GM19328 (cell line): ENCODE results near the gene MAD2L2.

Experiments used
- ATAC-seq: cut with Tn5 transposase; IDR thresholded peaks from one replicate; pipeline ENCODE4 v1.9.1; 2021; ENCODE audit warnings: mild to moderate bottlenecking, moderate library complexity; ENCODE audit not compliant: unreplicated experiment

Gene MAD2L2

DNA sequence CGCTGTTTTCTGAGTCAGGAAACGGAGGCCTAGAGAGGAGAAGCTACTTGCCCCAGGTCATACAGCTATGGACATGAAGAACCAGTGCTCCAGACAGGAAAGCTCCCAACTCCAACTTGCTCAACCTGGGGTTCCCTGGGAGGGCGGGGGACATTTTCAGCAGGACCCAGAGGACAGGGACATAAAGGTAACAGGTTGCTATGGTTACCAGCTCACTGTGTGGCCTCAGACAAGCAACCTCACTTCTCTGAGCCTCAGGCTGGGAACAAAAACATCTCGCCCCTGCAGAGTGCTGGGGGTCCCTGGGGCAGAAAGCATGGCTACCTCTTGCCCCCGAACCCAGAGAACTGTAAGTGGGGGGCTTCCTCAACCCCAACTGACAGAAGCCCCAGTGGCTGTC, 42.8 kb downstream of the MAD2L2 start:
- ATAC-seq: no peak

DNA sequence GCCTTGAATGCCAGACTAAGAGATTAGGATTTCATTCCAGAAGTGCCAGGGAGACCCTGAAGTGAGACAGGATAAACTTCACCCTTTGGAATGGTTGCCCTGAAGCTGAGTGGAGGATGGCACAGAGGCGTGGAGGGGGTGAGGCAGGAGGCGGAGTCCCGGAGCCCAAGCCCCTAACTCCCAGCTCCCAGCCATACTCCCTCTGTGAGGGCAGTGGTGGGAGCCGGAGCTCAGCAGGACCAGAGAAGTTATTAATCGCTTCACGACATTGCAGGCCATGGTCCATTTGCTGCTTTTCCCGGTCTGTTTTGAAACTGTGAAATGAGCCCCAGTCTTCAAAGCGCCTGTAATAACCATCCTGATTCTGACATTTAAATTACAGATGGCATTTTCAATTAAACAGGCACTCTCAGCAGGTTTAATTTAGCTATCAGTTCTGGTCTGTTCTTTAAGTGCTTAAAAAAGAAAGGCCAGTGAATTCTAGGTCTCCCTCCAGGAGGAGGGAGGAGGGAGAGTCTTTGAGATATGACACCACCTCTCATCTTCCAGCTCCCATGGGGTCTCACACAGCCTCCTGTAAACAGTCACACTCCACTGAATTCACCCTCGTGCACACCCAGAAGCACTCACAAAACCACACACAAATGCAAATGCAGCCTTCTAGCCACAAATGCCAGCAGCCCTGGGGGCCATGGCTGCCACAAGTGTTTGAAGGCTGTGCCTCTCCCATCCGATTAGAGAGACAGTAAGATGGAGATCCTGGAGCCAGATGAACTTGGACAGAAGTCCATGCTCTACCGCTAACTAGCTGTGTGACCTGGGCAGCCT, 46.4 kb downstream of the MAD2L2 start:
- ATAC-seq: no peak

DNA sequence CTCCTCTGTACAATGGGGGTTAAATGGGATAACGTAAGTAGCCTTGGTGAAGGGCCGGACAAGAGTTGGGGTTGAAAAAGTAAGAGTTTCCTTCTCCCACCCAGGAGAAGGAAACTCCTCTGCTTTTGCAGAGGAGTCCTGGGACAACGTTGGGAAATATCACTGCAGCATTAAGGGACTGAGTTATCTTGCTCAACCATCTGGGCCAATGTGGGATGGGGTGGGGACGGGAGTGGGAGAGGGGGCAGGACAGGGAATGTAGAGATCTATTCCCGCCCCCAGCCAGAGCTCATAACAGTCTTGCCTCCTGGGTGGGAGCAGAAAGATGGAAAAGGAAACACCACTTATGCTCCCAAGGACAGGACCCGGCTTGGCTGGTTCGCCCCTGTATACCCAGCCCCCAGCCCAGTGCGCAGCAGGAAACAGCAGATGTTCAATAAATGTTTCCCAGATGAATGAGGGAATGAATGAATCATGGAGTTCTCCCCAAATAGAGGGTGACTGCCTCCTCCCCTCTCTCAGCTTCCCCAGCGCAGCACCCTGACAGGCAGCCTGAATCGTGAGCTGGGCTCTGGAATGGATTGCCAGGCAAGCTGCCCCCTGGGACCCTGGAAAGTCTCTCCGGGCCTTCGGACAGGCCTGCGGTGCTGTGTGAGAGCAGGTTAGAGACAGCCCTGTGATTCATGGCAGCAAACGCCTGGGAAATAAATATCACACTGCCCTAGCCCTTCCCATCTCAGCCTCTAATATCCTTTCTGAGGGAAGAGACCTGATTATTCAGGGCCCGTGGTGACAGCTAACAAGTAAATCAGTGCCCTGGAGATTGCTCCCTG, 51.5 kb downstream of the MAD2L2 start:
- no peak for ATAC-seq

DNA sequence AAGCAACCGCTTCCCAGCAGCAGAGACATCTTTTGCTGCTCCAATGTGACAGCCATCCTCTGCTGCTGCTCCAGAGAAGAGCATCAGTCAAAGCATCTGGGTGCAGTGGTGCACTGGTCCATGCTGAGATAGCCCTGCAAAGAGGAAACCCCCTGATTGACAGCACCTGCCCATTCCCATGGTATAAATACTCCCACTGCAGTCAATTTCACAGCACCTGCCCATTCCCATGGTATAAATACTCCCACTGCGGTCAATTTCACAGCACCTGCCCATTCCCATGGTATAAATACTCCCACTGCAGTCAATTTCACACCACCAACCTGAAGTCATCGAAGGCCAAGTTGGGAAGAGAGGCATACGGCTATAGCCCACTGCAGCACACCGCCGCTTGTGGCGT, 52.2 kb downstream of the MAD2L2 start:
- ATAC-seq: no peak

DNA sequence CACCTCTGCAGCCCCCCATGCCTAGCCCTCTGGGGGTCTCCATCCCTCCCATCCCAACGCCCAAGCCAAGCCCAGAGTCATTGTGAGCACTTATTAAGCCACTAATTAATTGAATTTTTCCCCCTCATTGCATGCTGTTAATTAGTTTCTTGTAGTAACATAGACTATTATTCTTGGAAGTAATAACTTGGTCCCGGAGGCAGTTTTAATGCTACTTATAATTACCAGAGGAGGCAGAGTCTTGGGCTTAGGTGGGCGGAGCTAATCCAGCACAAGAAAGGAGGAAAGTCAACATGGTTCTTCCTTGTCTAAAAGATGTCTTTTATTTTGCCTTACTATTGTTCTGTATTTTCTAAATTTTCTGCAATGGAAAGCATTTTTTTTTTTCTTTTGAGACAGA, 54.4 kb downstream of the MAD2L2 start:
- no peak for ATAC-seq
